ENCODE data around the gene STXBP1. TPM values are rescaled to one million over a fixed set of nuclear protein-coding genes. Genes with fewer than 3 reads are reported as not detected.
A peak's percentile ranks its signal among the peaks of the same experiment; 100 is the strongest.

The STXBP1 gene
- total RNA-seq (10 to 100 TPM in 4 of 5 experiments, 1 to 10 TPM in 1; 6.7 to 17.8 (median 14.1) TPM), polyA plus RNA-seq (1 to 10 TPM; 3.0 to 3.3 TPM), total RNA-seq (3.4 reads per million, percentile 18 among the genes with 10 or more reads in this experiment)

GRCh38 chr9:127611899-127612790 lies at the start of gene STXBP1:
Gene STXBP1, plus strand, starts transcription at chr9:127612277. Its CDS starts 127 bp downstream, at chr9:127612404.
- peak within 1 kb of the TSS; percentile 89 for H3K4me3 ChIP-seq (ENCODE audit: low read length)

GRCh38 chr9:127562279-127562796 lies 49.7 kb upstream of the STXBP1 start:
- intact Hi-C loops (cut with micrococcal nuclease) = no loop called here
- peaks cover 0 to 26% (median 0%) of the 10 kb centered on the region in 5 donors for H3K36me3 Mint-ChIP-seq
- peak overlapping the region in 1 of 9 donors; percentile 50 for H3K27ac Mint-ChIP-seq
- no peaks in the 10 kb centered on the region for H3K27me3 ChIP-seq (ENCODE audit: control insufficient read depth in 2 of 2, insufficient read depth in 2 of 2, low read length in 2 of 2)
- ATAC-seq (no peak), DNase-seq (no peak)
- CTCF ChIA-PET = no interaction called here
- no peaks in the 10 kb centered on the region for H3K9me3 Mint-ChIP-seq
- H3K4me3 Mint-ChIP-seq = peak overlapping the region in 1 of 10 donors; percentile 66
- H3K4me1 ChIP-seq (ENCODE audit: control insufficient read depth in 2 of 2, insufficient read depth in 2 of 2, low read length in 2 of 2) = peaks cover 13 to 24% of the 10 kb centered on the region in 2 donors
- H3K9me3 ChIP-seq (ENCODE audit: control insufficient read depth in 2 of 3, low read length in 3 of 3) = no peaks in the 10 kb centered on the region
- H3K4me3 ChIP-seq (ENCODE audit: low read length) = no peak overlapping the region
- no peaks in the 10 kb centered on the region for H3K27me3 Mint-ChIP-seq
- POLR2A ChIA-PET = no interaction called here
- H3K4me1 Mint-ChIP-seq = peaks cover 35 to 69% (median 46%) of the 10 kb centered on the region in 7 donors
- no peaks in the 10 kb centered on the region for H3K36me3 ChIP-seq (ENCODE audit: control insufficient read depth in 2 of 3, insufficient read depth in 3 of 3, low read length in 3 of 3)
- H3K27ac ChIP-seq (ENCODE audit: low read depth, low read length) = no peak overlapping the region

More at GRCh38 chr9:127611899-127612790, at the start of gene STXBP1:
- intact Hi-C loops (cut with micrococcal nuclease) = loop anchor here (1.0 to 5.0 kb wide), 11 partner anchors 21 to 367 kb away; partner anchors contain the start of genes PTRH1 (in 2 of the 2), ST6GALNAC4 (in 2 of the 2), TTC16 (in 2 of the 2) and CDK9 (in 1 of the 2)
- H3K4me1 Mint-ChIP-seq = peaks cover 32 to 42% (median 37%) of the 10 kb centered on the region in 7 donors
- POLR2A ChIA-PET = interaction anchor here (0.6 kb wide), 1 partner anchor 940 kb away, joined by 3 read pairs; no protein-coding TSS in a partner anchor
- no peaks in the 10 kb centered on the region for H3K27me3 ChIP-seq (ENCODE audit: control insufficient read depth in 2 of 2, insufficient read depth in 2 of 2, low read length in 2 of 2)
- H3K27me3 Mint-ChIP-seq = peaks cover 0 to 40% (median 17%) of the 10 kb centered on the region in 5 donors
- H3K9me3 ChIP-seq (ENCODE audit: control insufficient read depth in 2 of 3, low read length in 3 of 3) = no peaks in the 10 kb centered on the region
- DNase-seq (peak; percentile 68 to 96 (median 79)), ATAC-seq (peak; percentile 93)
- H3K36me3 ChIP-seq (ENCODE audit: control insufficient read depth in 2 of 3, insufficient read depth in 3 of 3, low read length in 3 of 3) = no peaks in the 10 kb centered on the region
- peak within 1 kb of the TSS; percentile 66 to 93 (median 86) for H3K27ac Mint-ChIP-seq
- H3K9me3 Mint-ChIP-seq = no peaks in the 10 kb centered on the region
- peak within 1 kb of the TSS; percentile 51 for H3K27ac ChIP-seq (ENCODE audit: low read depth, low read length)
- peaks cover 11 to 16% of the 10 kb centered on the region in 2 donors for H3K4me1 ChIP-seq (ENCODE audit: control insufficient read depth in 2 of 2, insufficient read depth in 2 of 2, low read length in 2 of 2)
- peak within 1 kb of the TSS; percentile 90 to 99 (median 96) for H3K4me3 Mint-ChIP-seq
- H3K36me3 Mint-ChIP-seq = peaks cover 0 to 2% (median 0%) of the 10 kb centered on the region in 5 donors
- CTCF ChIA-PET = interaction anchor here (1.2 kb wide), 1 partner anchor 22 kb away, joined by 4 read pairs; no protein-coding TSS in a partner anchor

- Histone ChIP-seq H3K27me3 (ENCODE audit: control insufficient read depth in 2 of 2, insufficient read depth in 2 of 2, low read length in 2 of 2) (no peaks in the 10 kb centered on the region), H3K9me3 (ENCODE audit: control insufficient read depth in 2 of 3, low read length in 3 of 3) (no peaks in the 10 kb centered on the region), H3K4me1 (ENCODE audit: control insufficient read depth in 2 of 2, insufficient read depth in 2 of 2, low read length in 2 of 2) (peaks cover 8 to 20% of the 10 kb centered on the region in 2 donors), H3K36me3 (ENCODE audit: control insufficient read depth in 2 of 3, insufficient read depth in 3 of 3, low read length in 3 of 3) (no peaks in the 10 kb centered on the region), H3K4me3 (ENCODE audit: low read length) (no peak overlapping the region), H3K27ac (ENCODE audit: low read depth, low read length) (no peak overlapping the region)
- intact Hi-C loops (cut with micrococcal nuclease) = no loop called here
- peaks cover 0 to 26% (median 0%) of the 10 kb centered on the region in 5 donors for H3K36me3 Mint-ChIP-seq
- peaks cover 39 to 71% (median 46%) of the 10 kb centered on the region in 7 donors for H3K4me1 Mint-ChIP-seq
- H3K27me3 Mint-ChIP-seq = no peaks in the 10 kb centered on the region
- DNase-seq (no peak), ATAC-seq (no peak)
- no peaks in the 10 kb centered on the region for H3K9me3 Mint-ChIP-seq
- H3K4me3 Mint-ChIP-seq = no peak overlapping the region
- ChIA-PET POLR2A (no interaction called here), CTCF (no interaction called here)
- peak overlapping the region in 2 of 9 donors; percentile 18 to 20 for H3K27ac Mint-ChIP-seq
Measured at GRCh38 chr9:127562841-127563401, 49.2 kb upstream of the STXBP1 start.

- H3K27me3 ChIP-seq (ENCODE audit: control insufficient read depth in 2 of 2, insufficient read depth in 2 of 2, low read length in 2 of 2) = no peaks in the 10 kb centered on the region
- peaks cover 0 to 24% (median 0%) of the 10 kb centered on the region in 5 donors for H3K36me3 Mint-ChIP-seq
- H3K27me3 Mint-ChIP-seq = no peaks in the 10 kb centered on the region
- H3K27ac ChIP-seq (ENCODE audit: low read depth, low read length) = no peak overlapping the region
- H3K36me3 ChIP-seq (ENCODE audit: control insufficient read depth in 2 of 3, insufficient read depth in 3 of 3, low read length in 3 of 3) = no peaks in the 10 kb centered on the region
- no peak overlapping the region for H3K4me3 ChIP-seq (ENCODE audit: low read length)
- no peak overlapping the region for H3K27ac Mint-ChIP-seq
- H3K4me1 Mint-ChIP-seq = peaks cover 33 to 65% (median 39%) of the 10 kb centered on the region in 7 donors
- POLR2A ChIA-PET = interaction anchor here (0.7 kb wide), 1 partner anchor 14 kb away, joined by 5 read pairs; no protein-coding TSS in a partner anchor
- DNase-seq = no peak
- H3K4me1 ChIP-seq (ENCODE audit: control insufficient read depth in 2 of 2, insufficient read depth in 2 of 2, low read length in 2 of 2) = peaks cover 1 to 17% of the 10 kb centered on the region in 2 donors
- no peaks in the 10 kb centered on the region for H3K9me3 Mint-ChIP-seq
- H3K4me3 Mint-ChIP-seq = no peak overlapping the region
- intact Hi-C loops (cut with micrococcal nuclease) = no loop called here
- CTCF ChIA-PET = no interaction called here
- no peak for ATAC-seq
- no peaks in the 10 kb centered on the region for H3K9me3 ChIP-seq (ENCODE audit: control insufficient read depth in 2 of 3, low read length in 3 of 3)
Measured at GRCh38 chr9:127563579-127563978, 48.5 kb upstream of the STXBP1 start.

GRCh38 chr9:127565231-127565630 lies 46.8 kb upstream of the STXBP1 start:
- Histone ChIP-seq H3K4me1 (ENCODE audit: control insufficient read depth in 2 of 2, insufficient read depth in 2 of 2, low read length in 2 of 2) (peaks cover 8 to 17% of the 10 kb centered on the region in 2 donors), H3K27ac (ENCODE audit: low read depth, low read length) (no peak overlapping the region), H3K36me3 (ENCODE audit: control insufficient read depth in 2 of 3, insufficient read depth in 3 of 3, low read length in 3 of 3) (no peaks in the 10 kb centered on the region), H3K4me3 (ENCODE audit: low read length) (no peak overlapping the region), H3K27me3 (ENCODE audit: control insufficient read depth in 2 of 2, insufficient read depth in 2 of 2, low read length in 2 of 2) (no peaks in the 10 kb centered on the region), H3K9me3 (ENCODE audit: control insufficient read depth in 2 of 3, low read length in 3 of 3) (no peaks in the 10 kb centered on the region)
- no peaks in the 10 kb centered on the region for H3K27me3 Mint-ChIP-seq
- peak overlapping the region in 2 of 9 donors; percentile 4 to 19 for H3K27ac Mint-ChIP-seq
- POLR2A ChIA-PET = no interaction called here
- H3K4me1 Mint-ChIP-seq = peaks cover 28 to 56% (median 37%) of the 10 kb centered on the region in 7 donors
- H3K9me3 Mint-ChIP-seq = no peaks in the 10 kb centered on the region
- intact Hi-C loops (cut with micrococcal nuclease) = loop anchor here (5.0 kb wide), 4 partner anchors 47 to 352 kb away; partner anchors contain the start of genes LRSAM1 (in 1 of the 2), RPL12 (in 1 of the 2), ST6GALNAC4 (in 1 of the 2) and STXBP1 (in 1 of the 2)
- no peak for ATAC-seq
- DNase-seq = no peak
- CTCF ChIA-PET = no interaction called here
- H3K36me3 Mint-ChIP-seq = peaks cover 0 to 18% (median 0%) of the 10 kb centered on the region in 5 donors
- H3K4me3 Mint-ChIP-seq = no peak overlapping the region

- DNase-seq (no peak), ATAC-seq (no peak)
- ChIA-PET CTCF (no interaction called here), POLR2A (no interaction called here)
- peak overlapping the region in 2 of 10 donors; percentile 81 to 85 for H3K4me3 Mint-ChIP-seq
- H3K4me1 Mint-ChIP-seq = peaks cover 29 to 50% (median 30%) of the 10 kb centered on the region in 7 donors
- intact Hi-C loops (cut with micrococcal nuclease) = loop anchor here (5.0 kb wide), 4 partner anchors 46 to 351 kb away; partner anchors contain the start of genes LRSAM1 (in 1 of the 2), RPL12 (in 1 of the 2), ST6GALNAC4 (in 1 of the 2) and STXBP1 (in 1 of the 2)
- H3K36me3 Mint-ChIP-seq = peaks cover 0 to 10% (median 0%) of the 10 kb centered on the region in 5 donors
- peak overlapping the region in 2 of 9 donors; percentile 32 to 43 for H3K27ac Mint-ChIP-seq
- H3K27me3 ChIP-seq (ENCODE audit: control insufficient read depth in 2 of 2, insufficient read depth in 2 of 2, low read length in 2 of 2) = no peaks in the 10 kb centered on the region
- no peaks in the 10 kb centered on the region for H3K27me3 Mint-ChIP-seq
- no peak overlapping the region for H3K27ac ChIP-seq (ENCODE audit: low read depth, low read length)
- no peaks in the 10 kb centered on the region for H3K9me3 Mint-ChIP-seq
- peaks cover 12 to 22% of the 10 kb centered on the region in 2 donors for H3K4me1 ChIP-seq (ENCODE audit: control insufficient read depth in 2 of 2, insufficient read depth in 2 of 2, low read length in 2 of 2)
- H3K36me3 ChIP-seq (ENCODE audit: control insufficient read depth in 2 of 3, insufficient read depth in 3 of 3, low read length in 3 of 3) = no peaks in the 10 kb centered on the region
- no peaks in the 10 kb centered on the region for H3K9me3 ChIP-seq (ENCODE audit: control insufficient read depth in 2 of 3, low read length in 3 of 3)
- H3K4me3 ChIP-seq (ENCODE audit: low read length) = no peak overlapping the region
Measured at GRCh38 chr9:127566351-127567001, 45.6 kb upstream of the STXBP1 start.
